Activated CD4-positive, CD25-positive, alpha-beta regulatory T cell treated with anti-CD3 and anti-CD28 coated beads, Interleukin-2, amount 50 U/mL, for 16 hours (primary cell): ENCODE results near the gene ERC2.
"Not testable (repeated sequence)": the region's sequence is repeated elsewhere in the genome, so short reads cannot be mapped to it uniquely, and the experiment has no call there.

Experiments used
- DNase-seq: peaks from one replicate; pipeline ENCODE4 v3.0.0-alpha.2; 2020; ENCODE audit warnings: low read depth, low spot score

ERC2 gene

GRCh38 chr3:56066405-56066804 is 401.9 kb downstream of the ERC2 start:
- not testable (repeated sequence) for DNase-seq

- no peak for DNase-seq
Measured at GRCh38 chr3:56064684-56065083, 403.6 kb downstream of the ERC2 start.

GRCh38 chr3:56061279-56061626 is 407.0 kb downstream of the ERC2 start:
- DNase-seq, result no peak

GRCh38 chr3:56060521-56061278 is 407.6 kb downstream of the ERC2 start:
- no peak for DNase-seq

GRCh38 chr3:56059731-56060130 is 408.5 kb downstream of the ERC2 start:
- DNase-seq, result no peak

- DNase-seq, result no peak
Measured at GRCh38 chr3:56055951-56056350, 412.3 kb downstream of the ERC2 start.

- DNase-seq, result no peak
Measured at GRCh38 chr3:56055546-56055945, 412.7 kb downstream of the ERC2 start.

- DNase-seq, result no peak
Measured at GRCh38 chr3:56054844-56055243, 413.4 kb downstream of the ERC2 start.

- no peak for DNase-seq
Measured at GRCh38 chr3:56053727-56054126, 414.5 kb downstream of the ERC2 start.

- no peak for DNase-seq
Measured at GRCh38 chr3:56052188-56052587, 416.1 kb downstream of the ERC2 start.

- DNase-seq, result no peak
Measured at GRCh38 chr3:56051052-56051451, 417.2 kb downstream of the ERC2 start.

- DNase-seq, result no peak
Measured at GRCh38 chr3:56048946-56049345, 419.3 kb downstream of the ERC2 start.

GRCh38 chr3:56048331-56048730 is 419.9 kb downstream of the ERC2 start:
- no peak for DNase-seq

GRCh38 chr3:56042326-56042951 is 425.8 kb downstream of the ERC2 start:
- DNase-seq, result no peak

GRCh38 chr3:56025326-56025725 is 442.9 kb downstream of the ERC2 start:
- no peak for DNase-seq

GRCh38 chr3:56023546-56023945 is 444.7 kb downstream of the ERC2 start:
- no peak for DNase-seq

- DNase-seq, result no peak
Measured at GRCh38 chr3:56022619-56023018, 445.6 kb downstream of the ERC2 start.

GRCh38 chr3:56019490-56020146 is 448.6 kb downstream of the ERC2 start:
- no peak for DNase-seq

- DNase-seq, result not testable (repeated sequence)
Measured at GRCh38 chr3:56015374-56015773, 452.9 kb downstream of the ERC2 start.

- DNase-seq, result no peak
Measured at GRCh38 chr3:56012721-56013120, 455.5 kb downstream of the ERC2 start.

GRCh38 chr3:56005196-56005805 is 463.0 kb downstream of the ERC2 start:
- no peak for DNase-seq

- no peak for DNase-seq
Measured at GRCh38 chr3:56003129-56003528, 465.1 kb downstream of the ERC2 start.

- no peak for DNase-seq
Measured at GRCh38 chr3:56001991-56002390, 466.3 kb downstream of the ERC2 start.
